Ishikawa (cell line): Measurements from ENCODE around the gene TXLNG.

Source experiments
- CEBPB ChIP-seq: IDR thresholded peaks from 2 replicates; pipeline ENCODE4 v1.6.1; 2012
- CREB1 ChIP-seq: IDR thresholded peaks from 2 replicates; pipeline ENCODE4 v1.6.1; 2012; ENCODE audit warnings: low read depth
- EGR1 ChIP-seq: IDR thresholded peaks from 2 replicates; pipeline ENCODE4 v1.6.1; 2012
- EP300 ChIP-seq: IDR thresholded peaks from 2 replicates; pipeline ENCODE4 v1.6.1; 2012; ENCODE audit warnings: borderline replicate concordance
- FOXM1 ChIP-seq: IDR thresholded peaks from 2 replicates; pipeline ENCODE4 v1.6.1; 2012; ENCODE audit warnings: low read depth, borderline replicate concordance
- MAX ChIP-seq: IDR thresholded peaks from 2 replicates; pipeline ENCODE4 v1.6.1; 2012
- NFIC ChIP-seq: IDR thresholded peaks from 2 replicates; pipeline ENCODE4 v1.6.1; 2012
- RAD21 ChIP-seq: IDR thresholded peaks from 2 replicates; pipeline ENCODE4 v1.6.1; 2012; ENCODE audit warnings: low read depth
- REST ChIP-seq: IDR thresholded peaks from 2 replicates; pipeline ENCODE4 v1.6.1; 2012; ENCODE audit warnings: low read depth, mild to moderate bottlenecking
- TAF1 ChIP-seq: IDR thresholded peaks from 2 replicates; pipeline ENCODE4 v1.6.1; 2012; ENCODE audit warnings: low read depth, mild to moderate bottlenecking
- TCF12 ChIP-seq: IDR thresholded peaks from 2 replicates; pipeline ENCODE4 v1.6.1; 2012; ENCODE audit warnings: low read depth
- TEAD4 ChIP-seq: IDR thresholded peaks from 2 replicates; pipeline ENCODE4 v1.6.1; 2012
- USF1 ChIP-seq: IDR thresholded peaks from 2 replicates; pipeline ENCODE4 v1.6.1; 2012
- YY1 ChIP-seq: IDR thresholded peaks from 2 replicates; pipeline ENCODE4 v1.6.1; 2012; ENCODE audit warnings: low read depth
- ZBTB7A ChIP-seq: IDR thresholded peaks from 2 replicates; pipeline ENCODE4 v1.6.1; 2012; ENCODE audit warnings: low read depth

TXLNG gene

DNA sequence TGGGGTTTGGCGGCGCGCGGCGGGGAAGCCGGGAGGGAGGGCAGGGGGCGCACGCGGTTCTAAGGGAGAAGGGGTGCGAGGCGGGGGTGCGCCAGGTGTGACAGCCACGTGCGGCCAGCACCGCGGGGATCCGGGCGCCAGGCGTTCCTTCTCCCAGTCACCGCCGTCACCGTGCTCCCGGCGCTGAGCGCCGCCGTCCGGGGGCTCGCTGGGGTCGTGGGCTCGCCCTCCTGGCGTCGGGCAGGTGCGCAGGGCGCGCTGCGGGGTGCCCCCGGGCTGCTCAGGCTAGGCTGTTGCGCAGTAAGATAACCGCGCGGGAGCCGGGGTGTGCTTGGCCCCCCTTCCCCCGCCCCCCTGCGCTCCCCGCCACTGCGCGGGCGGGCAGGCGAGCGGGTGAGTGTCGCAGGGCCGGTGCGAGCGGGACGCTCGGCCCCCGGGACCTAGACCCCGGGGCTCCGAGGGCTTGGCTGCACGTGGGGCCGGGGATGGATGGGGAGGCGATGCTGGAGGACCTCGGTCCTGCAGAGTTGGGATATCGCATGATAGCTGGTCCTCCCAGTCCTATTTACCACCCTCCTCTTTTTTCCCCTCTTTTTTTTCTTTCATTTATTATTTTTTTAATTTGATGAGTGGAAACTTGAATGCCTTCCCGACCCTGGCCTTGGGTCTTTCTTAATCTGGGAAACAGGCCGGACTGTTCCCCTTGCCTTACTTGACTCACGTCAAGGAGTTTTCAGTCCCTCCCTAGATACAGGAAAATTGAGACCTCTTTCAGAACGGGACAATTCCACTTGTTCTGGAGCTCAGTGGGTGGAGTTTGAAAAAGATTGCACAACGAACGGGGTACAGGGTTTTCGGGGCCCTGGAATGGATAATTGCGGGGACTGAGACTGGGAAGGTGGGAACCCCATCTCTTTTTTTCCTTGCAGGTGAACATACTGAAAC lies 797 bp downstream of the TXLNG start:
- TF ChIP-seq USF1 (no peak), EGR1 (no peak), MAX (peak; percentile 47; the same call in 1 of the 2 replicates), FOXM1 (no peak), CEBPB (peak; percentile 55; the same call in 1 of the 2 replicates), TEAD4 (no peak), YY1 (no peak)

- TF ChIP-seq TCF12 (no peak), EP300 (no peak), USF1 (no peak), TAF1 (no peak), CREB1 (no peak), REST (no peak), EGR1 (no peak), FOXM1 (no peak), MAX (no peak), CEBPB (no peak), ZBTB7A (no peak), YY1 (no peak), RAD21 (no peak), TEAD4 (no peak)
These were observed 2.2 kb downstream of the TXLNG start for GRCh38 chrX:16788477-16788876.

DNA sequence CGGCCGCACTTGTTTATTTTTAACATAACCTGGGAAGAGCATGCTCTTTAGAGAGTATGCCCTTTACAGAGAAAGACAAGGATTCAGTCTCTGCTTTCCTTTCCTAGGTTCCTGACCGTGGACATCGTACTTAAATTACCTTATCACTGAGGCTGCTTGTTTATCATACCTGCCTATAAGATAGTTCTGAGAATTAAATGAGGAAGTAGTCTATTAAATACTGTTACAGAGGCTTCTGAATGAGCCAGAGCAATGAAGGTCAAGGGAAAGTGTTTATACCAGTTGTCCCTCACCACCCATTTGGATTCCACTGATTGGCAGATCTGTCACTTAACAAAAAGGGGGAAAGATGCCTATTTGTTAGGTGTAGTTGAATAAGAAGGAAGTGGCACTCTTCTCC lies 10.0 kb downstream of the TXLNG start:
- TF ChIP-seq ZBTB7A: no peak
- no peak for TF ChIP-seq NFIC
- TF ChIP-seq YY1: no peak
- no peak for TF ChIP-seq EGR1
- no peak for TF ChIP-seq MAX
- no peak for TF ChIP-seq CREB1
- TF ChIP-seq EP300: no peak
- no peak for TF ChIP-seq FOXM1
- TF ChIP-seq CEBPB: no peak
- no peak for TF ChIP-seq TCF12
- no peak for TF ChIP-seq TAF1
- TF ChIP-seq RAD21: no peak
- no peak for TF ChIP-seq TEAD4
- TF ChIP-seq USF1: no peak
- no peak for TF ChIP-seq REST

DNA sequence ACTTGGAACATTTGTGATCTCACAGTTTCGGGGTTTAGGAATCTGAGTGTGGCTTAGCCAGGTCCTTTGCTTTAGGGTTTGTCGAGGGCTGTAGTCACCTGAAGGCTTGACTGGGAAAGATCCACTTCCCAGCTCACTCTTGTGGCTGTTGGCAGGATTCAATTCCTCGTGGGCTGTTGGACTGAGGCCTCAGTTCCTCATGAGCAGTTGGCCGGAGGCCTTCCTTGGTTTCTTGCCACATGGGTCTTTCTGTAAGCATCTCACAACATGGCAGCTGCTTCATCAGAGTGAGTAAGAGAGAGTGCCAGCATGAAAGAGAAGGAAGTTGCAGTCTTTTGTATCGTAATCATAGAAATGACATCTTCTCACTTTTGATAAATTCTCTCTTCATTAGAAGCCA lies 11.1 kb downstream of the TXLNG start:
- no peak for TF ChIP-seq FOXM1
- TF ChIP-seq YY1: no peak
- TF ChIP-seq CEBPB: no peak
- no peak for TF ChIP-seq EGR1

- no peak for TF ChIP-seq ZBTB7A
- no peak for TF ChIP-seq TEAD4
- no peak for TF ChIP-seq FOXM1
- TF ChIP-seq CEBPB: no peak
- TF ChIP-seq EP300: no peak
- no peak for TF ChIP-seq CREB1
- no peak for TF ChIP-seq NFIC
- TF ChIP-seq TAF1: no peak
These were observed 11.6 kb downstream of the TXLNG start for GRCh38 chrX:16797841-16798240.
